Mucosa of stomach (tissue), 1 donor: Measurements from ENCODE around the gene CD8B.

Experiments used
- H3K27me3 ChIP-seq: one replicate; pipeline ENCODE4 v1.7.0; 2013; ENCODE audit warnings: mild to moderate bottlenecking, low read length; ENCODE audit not compliant: control insufficient read depth, insufficient read depth
- H3K36me3 ChIP-seq: one replicate; pipeline ENCODE4 v1.7.0; 2013; ENCODE audit warnings: low read length; ENCODE audit not compliant: control insufficient read depth, insufficient read depth
- H3K4me1 ChIP-seq: one replicate; pipeline ENCODE4 v1.7.0; 2013; ENCODE audit warnings: mild to moderate bottlenecking, low read length; ENCODE audit not compliant: control insufficient read depth, insufficient read depth
- H3K4me3 ChIP-seq: one replicate; pipeline ENCODE4 v1.7.0; 2013; ENCODE audit warnings: low read length
- H3K9ac ChIP-seq: one replicate; pipeline ENCODE4 v1.7.0; 2013; ENCODE audit warnings: mild to moderate bottlenecking, low read length, moderate library complexity
- H3K9me3 ChIP-seq: one replicate; pipeline ENCODE4 v1.7.0; 2013; ENCODE audit warnings: mild to moderate bottlenecking, low read length, moderate library complexity; ENCODE audit not compliant: control insufficient read depth
- donor health status: Pancreatic carcinoma.

Gene CD8B

GRCh38 chr2:86808315-86809161, 53.1 kb downstream of the CD8B start:
- Histone ChIP-seq H3K9me3 (no peaks in the 10 kb centered on the region), H3K27me3 (peaks cover 29% of the 10 kb centered on the region), H3K4me3 (peak overlapping the region; percentile 32), H3K36me3 (no peaks in the 10 kb centered on the region), H3K4me1 (peaks cover 18% of the 10 kb centered on the region), H3K9ac (peak overlapping the region; percentile 41)

GRCh38 chr2:86807468-86808275, 54.0 kb downstream of the CD8B start:
- no peaks in the 10 kb centered on the region for H3K9me3 ChIP-seq
- H3K9ac ChIP-seq = peak overlapping the region; percentile 41
- peaks cover 29% of the 10 kb centered on the region for H3K27me3 ChIP-seq

GRCh38 chr2:86807133-86807467, 54.6 kb downstream of the CD8B start:
- peaks cover 29% of the 10 kb centered on the region for H3K27me3 ChIP-seq
- H3K9ac ChIP-seq = peak overlapping the region; percentile 41

More at GRCh38 chr2:86807468-86808275, 54.0 kb downstream of the CD8B start:
- H3K36me3 ChIP-seq = no peaks in the 10 kb centered on the region
- peak overlapping the region; percentile 32 for H3K4me3 ChIP-seq
- H3K4me1 ChIP-seq = peaks cover 18% of the 10 kb centered on the region

GRCh38 chr2:86806059-86806857, 55.4 kb downstream of the CD8B start:
- Histone ChIP-seq H3K4me1 (peaks cover 18% of the 10 kb centered on the region), H3K36me3 (no peaks in the 10 kb centered on the region), H3K27me3 (peaks cover 29% of the 10 kb centered on the region), H3K4me3 (no peak overlapping the region), H3K9ac (no peak overlapping the region), H3K9me3 (no peaks in the 10 kb centered on the region)

More at GRCh38 chr2:86807133-86807467, 54.6 kb downstream of the CD8B start:
- Histone ChIP-seq H3K4me3 (peak overlapping the region; percentile 32), H3K4me1 (peaks cover 18% of the 10 kb centered on the region), H3K36me3 (no peaks in the 10 kb centered on the region), H3K9me3 (no peaks in the 10 kb centered on the region)

- Histone ChIP-seq H3K36me3 (no peaks in the 10 kb centered on the region), H3K4me3 (no peak overlapping the region), H3K9ac (no peak overlapping the region), H3K27me3 (no peaks in the 10 kb centered on the region), H3K9me3 (peaks cover 3% of the 10 kb centered on the region), H3K4me1 (no peaks in the 10 kb centered on the region)
Observed at GRCh38 chr2:86800856-86801567, 60.7 kb downstream of the CD8B start.

GRCh38 chr2:86794861-86795260, 66.8 kb downstream of the CD8B start:
- H3K27me3 ChIP-seq = peaks cover 43% of the 10 kb centered on the region
- no peaks in the 10 kb centered on the region for H3K36me3 ChIP-seq
- H3K4me1 ChIP-seq = peaks cover 12% of the 10 kb centered on the region
- H3K9me3 ChIP-seq = peaks cover 3% of the 10 kb centered on the region
- no peak overlapping the region for H3K9ac ChIP-seq
- no peak overlapping the region for H3K4me3 ChIP-seq

- Histone ChIP-seq H3K9ac (no peak overlapping the region), H3K4me1 (peaks cover 12% of the 10 kb centered on the region), H3K36me3 (no peaks in the 10 kb centered on the region), H3K27me3 (peaks cover 54% of the 10 kb centered on the region), H3K9me3 (peaks cover 3% of the 10 kb centered on the region), H3K4me3 (no peak overlapping the region)
Observed at GRCh38 chr2:86793752-86794151, 67.9 kb downstream of the CD8B start.

- Histone ChIP-seq H3K9me3 (no peaks in the 10 kb centered on the region), H3K4me1 (peaks cover 12% of the 10 kb centered on the region), H3K27me3 (peaks cover 69% of the 10 kb centered on the region), H3K9ac (no peak overlapping the region), H3K36me3 (no peaks in the 10 kb centered on the region), H3K4me3 (no peak overlapping the region)
Observed at GRCh38 chr2:86791573-86791972, 70.1 kb downstream of the CD8B start.

- H3K4me3 ChIP-seq = no peak within 1 kb of the TSS
- H3K9ac ChIP-seq = no peak within 1 kb of the TSS
- H3K9me3 ChIP-seq = no peaks in the 10 kb centered on the region
- H3K27me3 ChIP-seq = peaks cover 75% of the 10 kb centered on the region
- no peaks in the 10 kb centered on the region for H3K36me3 ChIP-seq
- peaks cover 12% of the 10 kb centered on the region for H3K4me1 ChIP-seq
Observed at GRCh38 chr2:86790676-86791572, 70.8 kb downstream of the CD8B start, which contains the start of gene CD8A. CD8A (minus strand) TSS chr2:86790913; CDS start chr2:86790825, 88 bp downstream.

- H3K27me3 ChIP-seq = peaks cover 76% of the 10 kb centered on the region
- H3K4me1 ChIP-seq = peaks cover 12% of the 10 kb centered on the region
- H3K36me3 ChIP-seq = no peaks in the 10 kb centered on the region
- no peak overlapping the region for H3K9ac ChIP-seq
- no peak overlapping the region for H3K4me3 ChIP-seq
- no peaks in the 10 kb centered on the region for H3K9me3 ChIP-seq
Observed at GRCh38 chr2:86790134-86790675, 71.5 kb downstream of the CD8B start.
